ENCODE measurements around the gene GLIS1. TPM values are rescaled to one million over a fixed set of nuclear protein-coding genes. Genes with fewer than 3 reads are reported as not detected.
A peak's percentile ranks its signal among the peaks of the same experiment; 100 is the strongest.

Gene GLIS1
- total RNA-seq, 1 experiment from 2014 or later, result 3.0 TPM

DNA sequence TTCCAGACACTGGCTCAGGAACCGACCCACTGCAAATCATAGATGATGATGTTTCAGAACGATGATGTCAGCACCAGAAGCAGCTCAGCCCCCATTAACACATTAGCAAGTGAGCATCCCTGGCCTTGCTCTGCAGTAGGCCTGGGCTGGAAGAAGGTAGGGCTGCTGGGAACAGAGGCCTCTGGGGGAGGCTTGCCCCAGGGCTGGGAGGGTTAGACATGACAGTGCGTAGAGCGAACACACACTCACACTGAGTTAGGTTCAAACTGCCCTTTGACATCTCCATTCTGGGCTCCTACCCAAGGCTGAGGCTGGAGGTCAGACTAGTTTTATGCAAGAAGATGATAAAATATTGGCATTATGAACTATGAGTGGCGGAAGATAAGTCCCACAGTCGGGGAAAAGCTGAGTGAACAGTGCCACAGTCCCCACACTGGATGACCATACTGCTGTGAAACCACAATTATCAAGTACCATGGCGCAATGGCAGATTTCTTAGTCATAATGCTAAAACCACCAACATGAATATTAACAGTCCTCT, 188.7 kb downstream of the GLIS1 start:
- DNase-seq (ENCODE audit: low read depth), result no peak

GRCh38 chr1:53549781-53550180, 189.2 kb downstream of the GLIS1 start:
- no peak for DNase-seq (ENCODE audit: low read depth)

GRCh38 chr1:53549287-53549686, 189.7 kb downstream of the GLIS1 start:
- no peak for DNase-seq (ENCODE audit: low read depth)

GRCh38 chr1:53548031-53548491, 190.9 kb downstream of the GLIS1 start:
- DNase-seq (ENCODE audit: low read depth), result no peak

GRCh38 chr1:53547231-53547790, 191.7 kb downstream of the GLIS1 start:
- DNase-seq (ENCODE audit: low read depth), result no peak

DNA sequence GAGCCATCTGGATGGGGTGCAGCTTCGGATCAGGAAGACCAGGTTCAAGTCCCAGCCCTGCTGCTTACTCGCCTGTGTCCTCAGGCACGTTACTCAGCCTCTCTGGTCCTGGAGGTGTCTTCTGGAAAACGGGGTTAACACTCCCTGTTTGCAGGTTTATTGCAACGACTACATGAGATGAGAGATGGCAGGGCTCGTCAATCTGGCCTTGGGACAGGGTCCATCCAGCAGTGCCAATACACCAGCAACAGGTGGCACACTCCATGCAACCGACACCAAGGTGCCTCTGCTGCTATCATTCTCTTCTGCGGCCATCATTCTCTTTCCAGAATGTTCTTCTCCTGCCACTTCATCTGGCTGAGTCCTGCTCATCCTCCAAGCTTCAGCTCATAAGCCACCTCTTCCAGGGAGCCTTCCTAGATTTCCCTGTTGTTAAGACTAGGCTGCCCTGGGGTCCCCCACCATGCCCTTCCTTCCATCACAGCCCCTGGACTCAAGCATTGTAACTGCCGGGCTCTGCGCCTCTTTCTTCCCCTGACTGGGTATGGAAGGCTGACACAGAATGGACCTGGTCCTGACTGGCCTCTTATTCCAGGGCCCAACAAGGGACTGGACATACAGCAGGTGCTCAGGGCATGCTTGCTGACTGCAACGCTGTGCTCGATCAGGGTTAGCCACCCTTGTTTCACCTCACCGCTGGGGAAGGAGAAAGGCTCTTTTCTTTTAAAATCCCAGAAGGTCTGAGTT, 192.4 kb downstream of the GLIS1 start:
- no peak for DNase-seq (ENCODE audit: low read depth)

- peak; percentile 60 for DNase-seq (ENCODE audit: low read depth)
Measured at GRCh38 chr1:53545663-53546408, 193.1 kb downstream of the GLIS1 start.

- DNase-seq (ENCODE audit: low read depth), result no peak
Measured at GRCh38 chr1:53544728-53545515, 194.0 kb downstream of the GLIS1 start.

DNA sequence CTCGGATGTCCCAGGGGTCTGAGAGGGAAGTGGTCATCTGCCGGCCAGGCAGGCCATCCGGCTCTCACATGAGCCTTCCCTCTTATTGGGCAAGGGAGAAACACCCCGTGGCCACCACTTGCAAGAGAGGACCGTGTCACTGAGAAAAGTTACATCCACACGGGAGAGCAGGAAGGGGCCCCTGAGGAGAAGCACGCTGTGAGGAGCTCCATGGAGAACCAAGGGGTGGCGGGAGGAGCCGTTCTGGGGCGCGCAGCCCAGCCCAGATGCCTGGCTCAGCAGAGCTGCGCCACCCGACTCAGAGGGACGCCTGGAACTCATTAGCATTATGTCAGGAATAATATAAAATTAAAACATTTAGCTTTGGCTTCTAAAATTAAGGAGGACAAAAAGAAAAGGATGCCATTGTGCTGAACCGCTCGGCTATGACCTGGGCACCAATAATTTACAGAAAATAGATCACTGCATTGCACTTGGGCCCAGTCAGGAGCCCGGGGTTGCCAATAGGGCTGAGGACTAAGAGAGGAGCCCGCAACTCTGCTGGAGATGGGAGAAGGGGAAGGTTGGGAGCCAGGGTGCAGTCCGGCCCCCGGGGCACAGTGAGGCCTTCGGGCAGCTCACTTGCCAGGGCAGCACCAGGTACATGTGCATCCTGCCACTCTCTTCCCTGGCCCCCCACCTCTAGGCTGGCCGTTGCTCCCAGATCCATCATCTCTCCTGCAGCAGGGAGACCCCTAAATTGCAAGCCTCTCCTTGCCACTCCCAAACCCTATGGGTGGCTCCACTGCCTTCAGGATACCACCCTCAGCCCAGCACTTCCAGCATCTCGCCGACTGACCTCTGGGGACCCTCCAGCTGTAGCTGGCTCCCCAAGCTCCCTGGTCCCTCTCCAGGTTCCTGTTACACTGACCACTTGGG, 194.9 kb downstream of the GLIS1 start:
- no peak for DNase-seq (ENCODE audit: low read depth)

GRCh38 chr1:53543130-53543777, 195.7 kb downstream of the GLIS1 start:
- no peak for DNase-seq (ENCODE audit: low read depth)

DNA sequence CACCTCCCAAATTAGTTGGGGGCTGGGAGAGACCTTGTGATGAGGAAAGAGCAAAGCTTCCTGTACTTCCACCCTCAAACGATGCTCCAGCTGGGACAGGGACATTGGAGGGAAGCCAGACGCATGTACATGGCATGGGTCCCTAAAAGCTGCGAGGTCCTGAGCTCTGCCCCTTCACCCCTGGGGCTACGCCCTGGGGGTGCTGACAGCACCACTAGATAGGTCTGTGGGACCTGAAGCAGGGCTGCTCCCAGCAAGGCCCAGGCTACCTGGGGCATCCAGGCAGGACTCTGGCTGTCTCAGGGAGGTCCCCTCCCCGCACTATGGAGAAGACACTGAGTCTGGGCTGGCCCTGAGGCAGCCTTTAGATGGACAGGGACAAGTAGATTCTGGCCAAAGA, 196.4 kb downstream of the GLIS1 start:
- DNase-seq (ENCODE audit: low read depth), result no peak

GRCh38 chr1:53541761-53542550, 197.0 kb downstream of the GLIS1 start:
- DNase-seq (ENCODE audit: low read depth), result peak; percentile 89

DNA sequence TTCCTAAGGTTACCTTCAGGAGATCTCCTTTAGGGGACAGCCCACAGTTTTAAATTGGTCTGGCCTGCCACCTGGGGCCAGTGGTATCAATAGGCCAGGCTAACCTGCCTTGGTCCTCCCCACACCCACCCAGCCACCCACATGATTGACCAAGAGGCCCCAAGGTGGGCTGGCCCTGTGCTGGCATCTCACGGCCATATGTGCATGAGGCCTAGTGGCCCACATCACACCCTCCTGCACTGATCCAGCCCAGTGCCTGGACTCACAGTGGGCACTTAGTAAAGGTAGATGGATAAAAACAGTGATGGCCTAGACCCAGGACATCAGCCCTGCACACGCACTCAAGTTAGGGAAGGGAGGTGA, 197.7 kb downstream of the GLIS1 start:
- DNase-seq (ENCODE audit: low read depth), result no peak

GRCh38 chr1:53540604-53541262, 198.2 kb downstream of the GLIS1 start:
- no peak for DNase-seq (ENCODE audit: low read depth)

DNA sequence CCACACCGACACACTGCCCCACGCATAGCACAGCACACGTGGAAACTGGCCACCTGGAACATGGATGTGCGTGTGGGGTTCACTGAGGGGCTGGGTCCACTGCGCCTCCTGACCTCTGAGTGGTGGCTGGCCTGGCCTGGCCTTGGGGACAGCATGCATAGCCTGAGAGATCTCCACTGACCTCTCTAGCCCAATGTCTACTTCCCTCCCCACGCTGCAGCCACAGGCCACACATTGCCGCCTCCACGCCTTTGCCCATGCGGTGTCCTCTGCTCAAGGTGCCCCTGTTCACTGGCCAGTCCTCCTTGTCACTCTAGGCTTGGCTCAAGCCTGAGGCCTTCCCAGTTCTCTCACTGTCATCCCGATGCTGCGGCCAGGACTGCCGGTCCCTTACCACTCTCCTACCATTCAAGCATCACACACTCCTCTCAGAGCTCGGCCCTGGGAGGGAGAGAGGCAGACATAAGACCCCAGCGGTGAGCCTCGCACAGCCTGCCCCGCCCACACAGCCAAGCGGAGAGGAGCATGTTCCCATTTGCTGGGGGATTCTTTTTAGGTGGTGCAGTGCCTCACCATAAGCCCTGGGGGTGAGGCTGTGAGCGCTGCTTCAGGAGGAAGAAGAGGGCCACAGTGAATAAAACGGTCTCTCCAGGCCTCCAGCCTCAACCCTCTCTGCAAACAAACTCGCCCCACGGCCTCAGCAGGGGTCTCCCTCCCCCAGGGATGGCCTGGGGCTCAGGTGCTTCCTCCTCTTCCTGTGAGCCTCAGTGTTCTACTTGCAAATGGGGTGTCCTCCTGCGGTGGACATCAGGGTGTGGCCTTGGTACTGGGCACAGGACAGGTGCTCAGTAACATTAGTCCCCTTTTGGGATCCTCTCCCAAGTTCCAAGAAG, 199.0 kb downstream of the GLIS1 start:
- DNase-seq (ENCODE audit: low read depth), result no peak

GRCh38 chr1:53539226-53539625, 199.7 kb downstream of the GLIS1 start:
- no peak for DNase-seq (ENCODE audit: low read depth)

- DNase-seq (ENCODE audit: low read depth), result no peak
Measured at GRCh38 chr1:53536606-53537005, 202.4 kb downstream of the GLIS1 start.

DNA sequence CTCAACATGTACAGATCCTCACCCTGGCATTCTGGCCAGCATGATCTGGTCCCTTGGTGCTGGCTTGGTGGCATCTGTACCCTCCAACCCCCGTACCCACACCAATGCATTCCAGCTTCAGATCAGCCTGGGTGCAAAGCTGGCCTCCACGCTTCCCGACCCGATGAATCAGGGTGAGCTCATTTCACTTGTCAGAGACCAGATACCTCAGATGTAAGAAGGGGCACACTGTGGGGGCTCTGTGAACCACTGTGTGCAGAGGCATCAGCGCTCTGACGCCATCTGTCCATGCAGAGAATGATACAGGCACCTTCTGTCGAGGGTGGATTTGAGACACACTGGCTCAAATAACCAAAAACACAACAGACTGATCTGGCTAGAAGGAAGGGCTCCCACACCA, 203.1 kb downstream of the GLIS1 start:
- no peak for DNase-seq (ENCODE audit: low read depth)

Data from Daoy (cell line).